Tibial nerve (tissue), 3 donors: Measurements from ENCODE around the gene GIPC2.

Source experiments
- CTCF ChIP-seq, 5 experiments: fragments of 200-600 bp in 3 of 5; fragments of 450-650 bp in 2 of 5; sonication (generic) in 3 of 5; IDR thresholded peaks; one replicate each; pipeline ENCODE4 v1.5.1; 2016 to 2019; ENCODE audit warnings: antibody characterized with exemption in 5 of 5, mild to moderate bottlenecking in 3 of 5, moderate library complexity in 2 of 5
- POLR2A ChIP-seq, 2 donors: fragments of 450-650 bp; IDR thresholded peaks; one replicate each; pipeline ENCODE4 v1.6.1; 2017; ENCODE audit warnings: antibody characterized with exemption in 2 of 2, mild to moderate bottlenecking in 2 of 2, moderate library complexity in 2 of 2

GRCh38 chr1:78033797-78034172 lies 12.0 kb upstream of the GIPC2 start:
- TF ChIP-seq POLR2A (IDR thresholded peaks at IDR 0.05), result no peak
- TF ChIP-seq CTCF (IDR thresholded peaks at IDR 0.05), result no peak
